ENCODE results near the gene RBM26. TPM values are rescaled to one million over a fixed set of nuclear protein-coding genes. Genes with fewer than 3 reads are reported as not detected.
"Not testable (repeated sequence)": the region's sequence is repeated elsewhere in the genome, so short reads cannot be mapped to it uniquely, and the experiment has no call there.

Gene RBM26
- total and polyA plus RNA-seq, 12 donors, result 7.5 to 46.8 (median 24.5) TPM

DNA sequence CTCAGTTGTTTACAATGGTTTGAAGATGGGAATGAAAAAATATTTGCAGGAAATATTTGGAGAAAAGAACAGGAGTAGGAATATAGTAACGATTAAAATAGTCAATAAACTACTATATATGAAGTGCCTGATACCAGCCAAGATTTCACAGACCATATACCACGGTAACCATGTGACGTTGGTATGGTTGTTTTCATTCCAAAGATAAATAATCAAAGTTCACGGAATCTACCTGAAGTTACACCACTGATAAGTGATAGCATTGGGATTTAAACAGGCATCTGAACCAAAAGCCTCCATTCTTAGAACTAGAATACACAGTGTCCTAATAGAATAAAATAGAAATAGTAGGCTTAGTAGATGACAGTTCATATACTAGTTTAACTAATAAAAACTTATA is 123.5 kb downstream of the RBM26 start:
- intact Hi-C loops (cut with DNase I), result no loop called here
- DNase-seq, result no peak
- Histone ChIP-seq H3K27me3 (no peaks in the 10 kb centered on the region), H3K4me3 (no peak overlapping the region), H3K9me3 (no peaks in the 10 kb centered on the region), H3K36me3 (no peaks in the 10 kb centered on the region), H3K4me1 (no peaks in the 10 kb centered on the region), H3K27ac (no peak overlapping the region)
- no peak for ATAC-seq
- TF ChIP-seq, protein P1, sequence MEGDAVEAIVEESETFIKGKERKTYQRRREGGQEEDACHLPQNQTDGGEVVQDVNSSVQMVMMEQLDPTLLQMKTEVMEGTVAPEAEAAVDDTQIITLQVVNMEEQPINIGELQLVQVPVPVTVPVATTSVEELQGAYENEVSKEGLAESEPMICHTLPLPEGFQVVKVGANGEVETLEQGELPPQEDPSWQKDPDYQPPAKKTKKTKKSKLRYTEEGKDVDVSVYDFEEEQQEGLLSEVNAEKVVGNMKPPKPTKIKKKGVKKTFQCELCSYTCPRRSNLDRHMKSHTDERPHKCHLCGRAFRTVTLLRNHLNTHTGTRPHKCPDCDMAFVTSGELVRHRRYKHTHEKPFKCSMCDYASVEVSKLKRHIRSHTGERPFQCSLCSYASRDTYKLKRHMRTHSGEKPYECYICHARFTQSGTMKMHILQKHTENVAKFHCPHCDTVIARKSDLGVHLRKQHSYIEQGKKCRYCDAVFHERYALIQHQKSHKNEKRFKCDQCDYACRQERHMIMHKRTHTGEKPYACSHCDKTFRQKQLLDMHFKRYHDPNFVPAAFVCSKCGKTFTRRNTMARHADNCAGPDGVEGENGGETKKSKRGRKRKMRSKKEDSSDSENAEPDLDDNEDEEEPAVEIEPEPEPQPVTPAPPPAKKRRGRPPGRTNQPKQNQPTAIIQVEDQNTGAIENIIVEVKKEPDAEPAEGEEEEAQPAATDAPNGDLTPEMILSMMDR (IDR thresholded peaks at IDR 0.05), result no peak
- 62 to 65% methylated on average over 4 of the region's 4 CpGs for WGBS, 2 donors

DNA sequence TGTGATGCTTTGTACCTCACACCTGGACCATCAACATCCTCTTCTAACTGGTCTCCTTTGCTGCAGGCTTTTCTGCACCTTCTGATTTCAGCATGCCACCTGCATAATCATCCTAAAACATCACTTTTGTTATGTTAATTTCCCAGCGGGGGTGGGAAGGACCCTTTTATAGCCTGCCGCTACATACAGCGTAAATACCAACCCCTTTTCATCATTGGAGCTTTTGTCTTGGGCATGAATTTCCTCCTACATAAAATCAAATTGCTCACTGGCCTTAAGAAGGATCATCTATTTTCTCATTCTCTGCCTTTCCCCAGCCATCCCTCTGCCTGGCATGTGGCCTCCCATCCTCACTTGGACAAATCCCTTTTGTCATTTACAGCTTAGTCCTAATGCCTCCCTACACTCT is 124.7 kb downstream of the RBM26 start:
- Histone ChIP-seq H3K27me3 (no peaks in the 10 kb centered on the region), H3K4me3 (no peak overlapping the region), H3K9me3 (no peaks in the 10 kb centered on the region), H3K36me3 (no peaks in the 10 kb centered on the region), H3K27ac (no peak overlapping the region), H3K4me1 (no peaks in the 10 kb centered on the region)
- intact Hi-C loops (cut with DNase I), result no loop called here
- 59 to 63% methylated on average over 3 of the region's 3 CpGs for WGBS, 2 donors
- ATAC-seq (no peak), DNase-seq (no peak)
- TF ChIP-seq, protein P1 (IDR thresholded peaks at IDR 0.05), result no peak

DNA sequence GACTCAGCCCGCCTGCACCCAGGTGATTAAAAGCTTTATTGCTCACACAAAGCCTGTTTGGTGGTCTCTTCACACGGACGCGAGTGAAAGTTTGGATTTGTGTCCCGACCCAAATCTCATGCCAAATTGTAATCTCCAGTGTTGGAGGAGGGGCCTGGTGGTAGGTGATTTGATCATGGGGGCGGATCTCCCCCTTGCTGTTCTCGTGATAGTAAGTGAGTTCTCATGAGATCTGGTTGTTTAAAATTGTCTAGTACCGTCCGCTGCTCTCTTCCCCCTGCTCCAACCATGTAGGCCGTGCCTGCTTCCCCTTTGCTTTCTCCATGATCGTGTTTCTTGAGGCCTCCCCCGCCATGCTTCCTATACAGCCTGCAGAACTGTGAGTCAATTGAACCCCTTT is 126.3 kb downstream of the RBM26 start:
- H3K27ac ChIP-seq; DNase-seq; H3K36me3 ChIP-seq; intact Hi-C loops (cut with DNase I); H3K4me1 ChIP-seq; H3K27me3 ChIP-seq; H3K4me3 ChIP-seq; ATAC-seq; H3K9me3 ChIP-seq: not testable (repeated sequence)
- 78 to 91% methylated on average over 11 to 12 of the region's 12 CpGs for WGBS, 2 donors

DNA sequence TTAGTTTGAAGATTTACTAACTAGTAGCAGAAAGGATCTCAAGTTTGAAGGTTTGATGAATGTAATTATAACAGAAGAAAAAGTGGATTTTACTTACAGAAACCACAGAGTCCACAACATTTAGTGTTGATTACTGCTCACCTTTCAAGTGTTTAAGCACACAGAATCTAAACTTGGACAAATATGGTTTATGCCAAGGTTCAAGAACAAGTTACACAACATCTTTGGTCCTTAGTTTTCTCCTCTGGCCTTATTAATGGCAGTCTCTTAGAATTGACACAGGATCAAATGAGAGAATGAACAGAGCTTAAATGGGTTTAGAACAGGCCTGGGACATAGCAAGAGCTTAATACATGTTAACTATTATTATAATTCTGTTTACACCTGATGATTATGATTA is 133.0 kb downstream of the RBM26 start:
- no peak overlapping the region for H3K27ac ChIP-seq
- no peak overlapping the region for H3K4me3 ChIP-seq
- H3K27me3 ChIP-seq, result no peaks in the 10 kb centered on the region
- no peaks in the 10 kb centered on the region for H3K4me1 ChIP-seq
- H3K9me3 ChIP-seq, result peaks cover 0 to 6% (median 0%) of the 10 kb centered on the region in 11 donors
- no peak for ATAC-seq
- H3K36me3 ChIP-seq, result no peaks in the 10 kb centered on the region
- intact Hi-C loops (cut with DNase I), result no loop called here
- TF ChIP-seq, protein P1 (IDR thresholded peaks at IDR 0.05), result no peak
- no peak for DNase-seq

DNA sequence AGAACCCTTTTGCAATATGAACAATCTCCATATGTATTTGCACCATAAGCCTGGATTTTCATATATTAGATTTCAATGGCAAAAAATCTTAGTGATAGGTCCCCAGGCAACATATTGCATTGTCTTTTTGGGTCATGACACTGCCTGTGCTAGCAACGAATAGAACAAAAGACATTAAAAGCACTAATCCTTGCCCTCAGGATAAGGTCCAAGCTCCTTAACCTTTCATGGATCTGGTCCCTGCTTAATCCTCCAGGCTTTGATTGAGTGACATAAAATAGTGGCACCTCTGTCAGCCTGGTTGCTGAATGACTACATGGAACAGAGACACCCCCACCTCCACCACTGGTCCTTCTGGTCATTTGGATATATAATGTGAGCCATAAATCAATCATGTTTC is 134.4 kb downstream of the RBM26 start:
- intact Hi-C loops (cut with DNase I), result no loop called here
- H3K27me3 ChIP-seq, result no peaks in the 10 kb centered on the region
- no peak overlapping the region for H3K27ac ChIP-seq
- no peaks in the 10 kb centered on the region for H3K4me1 ChIP-seq
- no peak overlapping the region for H3K4me3 ChIP-seq
- no peak for DNase-seq
- 34 to 49% methylated on average over 1 of the region's 1 CpG for WGBS, 2 donors
- TF ChIP-seq, protein P1 (IDR thresholded peaks at IDR 0.05), result no peak
- H3K36me3 ChIP-seq, result no peaks in the 10 kb centered on the region
- H3K9me3 ChIP-seq, result peaks cover 0 to 9% (median 0%) of the 10 kb centered on the region in 11 donors
- ATAC-seq, result no peak

Data from heart right ventricle (tissue), 16 donors.